ENCODE data around the gene COL18A1.
"Not testable (repeated sequence)": the region's sequence is repeated elsewhere in the genome, so short reads cannot be mapped to it uniquely, and the experiment has no call there.

Gene COL18A1

GRCh38 chr21:45404730-45405270, at the start of gene COL18A1:
COL18A1 (plus strand) TSS chr21:45405165; CDS start chr21:45405231, 66 bp downstream.
- FAIRE-seq, result no peak

- FAIRE-seq, result no peak
Observed at GRCh38 chr21:45355573-45355972, 49.4 kb upstream of the COL18A1 start.

- no peak for FAIRE-seq
Observed at GRCh38 chr21:45356251-45356650, 48.7 kb upstream of the COL18A1 start.

GRCh38 chr21:45356653-45357435, 48.1 kb upstream of the COL18A1 start:
- no peak for FAIRE-seq

- FAIRE-seq, result no peak
Observed at GRCh38 chr21:45357436-45358260, 47.3 kb upstream of the COL18A1 start.

GRCh38 chr21:45358261-45358670, 46.7 kb upstream of the COL18A1 start:
- no peak for FAIRE-seq

- FAIRE-seq, result no peak
Observed at GRCh38 chr21:45358711-45359310, 46.2 kb upstream of the COL18A1 start.

GRCh38 chr21:45359451-45360217, 45.3 kb upstream of the COL18A1 start:
- FAIRE-seq, result no peak

- FAIRE-seq, result no peak
Observed at GRCh38 chr21:45361033-45361997, 43.6 kb upstream of the COL18A1 start.

- no peak for FAIRE-seq
Observed at GRCh38 chr21:45362077-45362747, 42.8 kb upstream of the COL18A1 start.

GRCh38 chr21:45362748-45363145, 42.2 kb upstream of the COL18A1 start:
- no peak for FAIRE-seq

- not testable (repeated sequence) for FAIRE-seq
Observed at GRCh38 chr21:45363272-45363671, 41.7 kb upstream of the COL18A1 start.

GRCh38 chr21:45363921-45364467, 41.0 kb upstream of the COL18A1 start:
- peak; percentile 85 for FAIRE-seq

- no peak for FAIRE-seq
Observed at GRCh38 chr21:45364468-45365185, 40.3 kb upstream of the COL18A1 start.

- no peak for FAIRE-seq
Observed at GRCh38 chr21:45365186-45365607, 39.8 kb upstream of the COL18A1 start.

- FAIRE-seq, result no peak
Observed at GRCh38 chr21:45365608-45366241, 39.2 kb upstream of the COL18A1 start.

- FAIRE-seq, result no peak
Observed at GRCh38 chr21:45366476-45366875, 38.5 kb upstream of the COL18A1 start.

- FAIRE-seq, result no peak
Observed at GRCh38 chr21:45366931-45367401, 38.0 kb upstream of the COL18A1 start.

Data from A204.1 (cell line).